Measurements from ENCODE around the gene LDB1. TPM values are rescaled to one million over a fixed set of nuclear protein-coding genes. Genes with fewer than 3 reads are reported as not detected.
A peak's percentile ranks its signal among the peaks of the same experiment; 100 is the strongest.

Gene LDB1
- total and polyA plus RNA-seq, 9 donors, result 48.3 to 83.0 (median 77.5) TPM

DNA sequence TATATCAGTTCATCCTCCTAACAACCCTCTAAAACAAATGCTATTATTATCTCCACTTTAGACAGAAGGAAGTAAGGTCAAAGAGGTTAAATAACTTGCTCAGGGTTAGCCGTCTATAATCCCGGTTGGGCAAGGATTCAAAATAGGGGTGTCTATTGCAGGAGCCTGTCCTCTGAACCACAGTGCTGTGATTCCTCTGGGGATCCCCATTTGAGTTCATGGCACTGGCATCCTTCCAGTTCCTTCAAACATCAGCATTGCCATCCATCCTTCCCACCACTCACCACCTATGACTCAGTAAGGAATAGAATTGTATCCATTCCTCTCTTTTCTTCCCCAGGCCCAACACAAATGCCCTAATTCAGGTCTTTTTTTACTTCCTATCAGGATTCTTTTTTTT lies 29.4 kb downstream of the LDB1 start:
- Histone ChIP-seq H3K4me3 (ENCODE audit: low read length) (no peak overlapping the region), H3K27ac (ENCODE audit: low read length) (no peak overlapping the region), H3K27me3 (ENCODE audit: control insufficient read depth, insufficient read depth, low read length) (no peaks in the 10 kb centered on the region), H3K36me3 (ENCODE audit: control insufficient read depth, insufficient read depth, low read length) (no peaks in the 10 kb centered on the region), H3K9me3 (replicated peaks; ENCODE audit: control insufficient read depth, low read depth, low read length) (no peaks in the 10 kb centered on the region), H3K4me1 (ENCODE audit: control insufficient read depth, insufficient read depth, low read length) (no peaks in the 10 kb centered on the region)
- DNase-seq, result no peak
- WGBS (ENCODE audit: insufficient coverage), result no CpG with 5 or more reads among the region's 2 CpGs

DNA sequence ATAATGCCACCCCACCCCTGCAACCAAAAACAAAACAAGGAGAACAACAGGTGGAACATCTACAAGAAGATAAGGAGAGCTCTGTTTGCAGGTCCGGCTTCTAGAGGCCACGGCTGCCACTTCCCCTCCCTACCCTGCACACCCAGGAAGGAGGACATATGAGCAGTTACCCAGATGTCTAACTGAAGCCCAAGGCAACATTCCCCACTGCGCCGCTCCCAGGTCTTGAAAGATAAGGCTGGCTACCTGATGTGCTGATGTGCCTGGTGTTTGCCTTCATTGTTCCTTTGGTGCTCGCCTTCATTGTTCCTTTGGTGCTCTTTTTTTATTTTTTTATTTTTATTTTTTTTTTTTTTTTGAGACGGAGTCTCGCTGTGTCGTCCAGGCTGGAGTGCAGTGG lies 34.0 kb downstream of the LDB1 start:
- H3K4me3 ChIP-seq (ENCODE audit: low read length), result no peak overlapping the region
- H3K4me1 ChIP-seq (ENCODE audit: control insufficient read depth, insufficient read depth, low read length), result no peaks in the 10 kb centered on the region
- no peak overlapping the region for H3K27ac ChIP-seq (ENCODE audit: low read length)
- H3K36me3 ChIP-seq (ENCODE audit: control insufficient read depth, insufficient read depth, low read length), result no peaks in the 10 kb centered on the region
- 92% methylated on average over 2 of the region's 8 CpGs for WGBS (ENCODE audit: insufficient coverage)
- no peak for DNase-seq
- no peaks in the 10 kb centered on the region for H3K9me3 ChIP-seq (replicated peaks; ENCODE audit: control insufficient read depth, low read depth, low read length)
- H3K27me3 ChIP-seq (ENCODE audit: control insufficient read depth, insufficient read depth, low read length), result no peaks in the 10 kb centered on the region

GRCh38 chr10:102085336-102085735 lies 34.8 kb downstream of the LDB1 start:
- WGBS (ENCODE audit: insufficient coverage), result 80% methylated on average over 1 of the region's 3 CpGs
- Histone ChIP-seq H3K9me3 (replicated peaks; ENCODE audit: control insufficient read depth, low read depth, low read length) (no peaks in the 10 kb centered on the region), H3K36me3 (ENCODE audit: control insufficient read depth, insufficient read depth, low read length) (no peaks in the 10 kb centered on the region), H3K27me3 (ENCODE audit: control insufficient read depth, insufficient read depth, low read length) (no peaks in the 10 kb centered on the region), H3K27ac (ENCODE audit: low read length) (no peak overlapping the region), H3K4me3 (ENCODE audit: low read length) (no peak overlapping the region), H3K4me1 (ENCODE audit: control insufficient read depth, insufficient read depth, low read length) (no peaks in the 10 kb centered on the region)
- DNase-seq, result no peak

GRCh38 chr10:102083541-102083940 lies 36.6 kb downstream of the LDB1 start:
- WGBS (ENCODE audit: insufficient coverage), result no CpG with 5 or more reads among the region's 3 CpGs
- no peak for DNase-seq
- Histone ChIP-seq H3K27ac (ENCODE audit: low read length) (no peak overlapping the region), H3K4me1 (ENCODE audit: control insufficient read depth, insufficient read depth, low read length) (no peaks in the 10 kb centered on the region), H3K4me3 (ENCODE audit: low read length) (no peak overlapping the region), H3K9me3 (replicated peaks; ENCODE audit: control insufficient read depth, low read depth, low read length) (no peaks in the 10 kb centered on the region), H3K27me3 (ENCODE audit: control insufficient read depth, insufficient read depth, low read length) (no peaks in the 10 kb centered on the region), H3K36me3 (ENCODE audit: control insufficient read depth, insufficient read depth, low read length) (no peaks in the 10 kb centered on the region)

DNA sequence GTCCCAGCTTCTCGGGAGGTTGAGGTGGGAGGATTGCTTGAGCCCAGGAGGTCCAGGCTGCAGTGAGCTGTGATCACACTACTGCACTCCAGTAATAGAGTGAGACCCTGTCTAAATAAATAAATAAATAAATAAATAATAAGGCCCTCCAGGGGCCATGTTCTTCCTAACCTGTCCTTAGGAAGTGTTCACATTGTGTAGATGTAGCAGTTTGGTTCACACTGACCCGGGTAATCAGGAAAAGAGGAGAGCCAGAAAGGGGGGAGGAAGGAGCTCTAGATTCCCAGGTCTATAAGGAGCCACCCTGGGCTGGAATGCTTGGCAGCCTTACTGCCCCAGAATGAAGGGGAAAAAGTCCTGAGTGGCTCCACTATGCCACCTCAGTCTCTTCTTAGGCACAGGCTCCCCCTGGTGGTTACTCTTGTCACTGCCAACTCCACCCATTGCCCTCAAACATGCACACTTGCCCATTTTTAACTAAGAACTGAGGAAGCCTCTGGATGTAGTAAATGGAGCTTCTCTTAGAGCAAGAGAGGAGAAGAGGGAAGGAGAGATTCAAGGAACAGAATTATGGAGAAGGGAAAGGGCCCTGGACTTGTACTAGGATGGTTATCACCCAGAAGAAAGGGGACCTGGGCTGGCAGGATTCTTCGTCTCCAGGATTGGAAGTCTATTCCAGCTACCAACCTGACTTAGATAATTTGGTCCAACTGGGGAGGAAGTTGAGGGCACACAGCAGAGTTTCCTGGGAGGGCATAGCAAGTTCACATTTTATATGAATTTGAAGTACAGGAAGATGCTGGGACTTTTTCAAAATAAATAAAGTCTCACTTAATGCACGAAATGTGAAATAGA lies 47.3 kb downstream of the LDB1 start:
- H3K36me3 ChIP-seq (ENCODE audit: control insufficient read depth, insufficient read depth, low read length), result peaks cover 9% of the 10 kb centered on the region
- H3K4me3 ChIP-seq (ENCODE audit: low read length), result no peak overlapping the region
- no peaks in the 10 kb centered on the region for H3K27me3 ChIP-seq (ENCODE audit: control insufficient read depth, insufficient read depth, low read length)
- no peaks in the 10 kb centered on the region for H3K4me1 ChIP-seq (ENCODE audit: control insufficient read depth, insufficient read depth, low read length)
- 17% methylated on average over 1 of the region's 4 CpGs for WGBS (ENCODE audit: insufficient coverage)
- H3K27ac ChIP-seq (ENCODE audit: low read length), result no peak overlapping the region
- peak; percentile 74 for DNase-seq
- no peaks in the 10 kb centered on the region for H3K9me3 ChIP-seq (replicated peaks; ENCODE audit: control insufficient read depth, low read depth, low read length)

DNA sequence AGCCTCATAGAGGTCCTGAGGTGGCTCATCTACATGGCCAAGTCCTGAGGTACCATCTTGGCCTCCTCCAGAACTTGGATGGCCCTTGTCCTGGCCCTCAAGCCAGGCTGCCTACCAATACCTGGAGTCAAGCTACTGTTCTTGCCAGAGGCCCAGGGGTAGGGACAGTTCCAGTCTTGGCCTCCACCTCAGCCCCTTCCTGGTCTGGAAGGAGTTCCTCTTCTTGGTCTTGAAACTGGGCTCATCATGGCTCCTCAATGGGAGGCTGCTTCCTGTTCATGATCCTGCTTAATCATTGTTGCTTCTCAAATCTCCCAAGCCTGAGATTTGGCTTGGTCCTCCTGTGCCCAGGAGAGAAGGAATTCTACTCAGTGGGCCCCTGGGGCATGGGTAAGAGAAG lies 51.1 kb downstream of the LDB1 start:
- Histone ChIP-seq H3K27me3 (ENCODE audit: control insufficient read depth, insufficient read depth, low read length) (no peaks in the 10 kb centered on the region), H3K4me3 (ENCODE audit: low read length) (no peak overlapping the region), H3K36me3 (ENCODE audit: control insufficient read depth, insufficient read depth, low read length) (peaks cover 14% of the 10 kb centered on the region), H3K4me1 (ENCODE audit: control insufficient read depth, insufficient read depth, low read length) (peaks cover 19% of the 10 kb centered on the region), H3K9me3 (replicated peaks; ENCODE audit: control insufficient read depth, low read depth, low read length) (no peaks in the 10 kb centered on the region), H3K27ac (ENCODE audit: low read length) (no peak overlapping the region)
- no peak for DNase-seq

DNA sequence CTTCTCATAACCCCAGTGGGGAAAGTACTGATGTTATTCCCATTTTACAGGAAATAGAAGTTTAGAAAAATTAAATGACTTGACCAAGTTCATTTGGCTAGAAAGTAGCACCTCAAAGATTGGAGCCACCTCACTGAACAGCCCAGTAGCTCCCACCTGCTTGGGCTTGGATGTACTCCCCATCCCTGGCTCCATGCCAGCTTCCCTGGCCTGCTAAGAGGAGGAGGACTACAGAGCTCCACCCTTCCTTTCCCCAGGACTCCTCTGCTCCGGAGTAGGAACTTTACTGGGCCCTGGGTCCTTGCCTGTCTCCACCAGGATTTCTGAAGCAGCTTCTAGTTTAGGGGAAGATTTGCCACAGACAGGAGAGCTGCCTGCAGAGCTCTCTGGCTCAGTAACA lies 52.0 kb downstream of the LDB1 start:
- Histone ChIP-seq H3K4me3 (ENCODE audit: low read length) (no peak overlapping the region), H3K4me1 (ENCODE audit: control insufficient read depth, insufficient read depth, low read length) (peaks cover 19% of the 10 kb centered on the region), H3K27ac (ENCODE audit: low read length) (no peak overlapping the region), H3K9me3 (replicated peaks; ENCODE audit: control insufficient read depth, low read depth, low read length) (no peaks in the 10 kb centered on the region), H3K27me3 (ENCODE audit: control insufficient read depth, insufficient read depth, low read length) (no peaks in the 10 kb centered on the region), H3K36me3 (ENCODE audit: control insufficient read depth, insufficient read depth, low read length) (peaks cover 14% of the 10 kb centered on the region)
- 0% methylated on average over 1 of the region's 1 CpG for WGBS (ENCODE audit: insufficient coverage)
- DNase-seq, result peak; percentile 28

GRCh38 chr10:102067091-102067916 lies 52.9 kb downstream of the LDB1 start:
- peaks cover 14% of the 10 kb centered on the region for H3K36me3 ChIP-seq (ENCODE audit: control insufficient read depth, insufficient read depth, low read length)
- 84% methylated on average over 17 of the region's 18 CpGs for WGBS (ENCODE audit: insufficient coverage)
- DNase-seq, result no peak
- no peaks in the 10 kb centered on the region for H3K27me3 ChIP-seq (ENCODE audit: control insufficient read depth, insufficient read depth, low read length)
- H3K4me3 ChIP-seq (ENCODE audit: low read length), result no peak overlapping the region
- H3K9me3 ChIP-seq (replicated peaks; ENCODE audit: control insufficient read depth, low read depth, low read length), result no peaks in the 10 kb centered on the region
- peaks cover 19% of the 10 kb centered on the region for H3K4me1 ChIP-seq (ENCODE audit: control insufficient read depth, insufficient read depth, low read length)
- H3K27ac ChIP-seq (ENCODE audit: low read length), result no peak overlapping the region

- H3K4me3 ChIP-seq (ENCODE audit: low read length), result peak overlapping the region; percentile 57
- no peaks in the 10 kb centered on the region for H3K27me3 ChIP-seq (ENCODE audit: control insufficient read depth, insufficient read depth, low read length)
- H3K9me3 ChIP-seq (replicated peaks; ENCODE audit: control insufficient read depth, low read depth, low read length), result no peaks in the 10 kb centered on the region
- 62% methylated on average over 6 of the region's 16 CpGs for WGBS (ENCODE audit: insufficient coverage)
- no peak for DNase-seq
- H3K27ac ChIP-seq (ENCODE audit: low read length), result no peak overlapping the region
- peaks cover 14% of the 10 kb centered on the region for H3K36me3 ChIP-seq (ENCODE audit: control insufficient read depth, insufficient read depth, low read length)
- peaks cover 19% of the 10 kb centered on the region for H3K4me1 ChIP-seq (ENCODE audit: control insufficient read depth, insufficient read depth, low read length)
Observed at GRCh38 chr10:102066399-102067088, 53.6 kb downstream of the LDB1 start.

Data from muscle of leg (tissue), 11 donors.